Endothelial cell of umbilical vein (primary cell): ENCODE data around the gene DBT. TPM values are rescaled to one million over a fixed set of nuclear protein-coding genes. Genes with fewer than 3 reads are reported as not detected.

ENCODE experiments used
- BruUV-seq: library from RNA; stranded (reverse); fragments of 400-500 nt; replicated peaks from 2 replicates; lab custom pipeline; 2021; lab: Mats Ljungman, UMichigan
- CTCF ChIA-PET: fragments of 300-600, 350-600 bp; sonication (Branson Sonifier 250); formaldehyde crosslinking; loops from one replicate; lab custom pipeline; 2021; ENCODE audit warnings: antibody characterized with exemption, inconsistent platforms; lab: Charles Lee
- POLR2A ChIA-PET: fragments of 300-600, 350-600 bp; sonication (Branson Sonifier 250); formaldehyde crosslinking; loops from one replicate; lab custom pipeline; 2021; ENCODE audit warnings: antibody characterized with exemption, inconsistent platforms; lab: Charles Lee
- DNase-seq: peaks from one replicate; pipeline ENCODE4 v3.0.0-alpha.2; 2011; ENCODE audit warnings: low read depth, low spot score
- FAIRE-seq: peaks from 2 replicates; lab custom pipeline; 2011; peaks lifted over from hg19 to GRCh38; lab: Jason Lieb, UNC
- H2AFZ ChIP-seq: 2 replicates; pipeline ENCODE4 v1.6.0; 2012; ENCODE audit warnings: low read depth, low read length, control low read depth, inconsistent platforms
- H3K27ac ChIP-seq: 2 replicates; pipeline ENCODE4 v1.5.1; 2011; ENCODE audit warnings: low read depth, mild to moderate bottlenecking, control low read depth, low read length, moderate library complexity; ENCODE audit not compliant: insufficient read depth
- H3K27me3 ChIP-seq, 2 experiments: 2 replicates each; pipeline versions ENCODE4 v1.6.0 to v1.6.1; 2011; ENCODE audit warnings: low read length in 2 of 2, mixed read lengths in 1 of 2; ENCODE audit not compliant: control insufficient read depth in 2 of 2, insufficient read depth in 2 of 2
- H3K36me3 ChIP-seq, 2 experiments: 2 replicates in 1 of 2; 3 replicates in 1 of 2; pipeline ENCODE4 v1.5.1; 2011; ENCODE audit warnings: low read length in 2 of 2, mild to moderate bottlenecking in 1 of 2, moderate library complexity in 1 of 2; ENCODE audit not compliant: control insufficient read depth in 2 of 2, insufficient read depth in 2 of 2; ENCODE audit errors: extremely low read depth in 1 of 2
- H3K4me1 ChIP-seq: 3 replicates; pipeline ENCODE4 v1.5.1; 2011; ENCODE audit warnings: mild to moderate bottlenecking, low read length; ENCODE audit not compliant: control insufficient read depth, insufficient read depth; ENCODE audit errors: extremely low read depth
- H3K4me2 ChIP-seq: 2 replicates; pipeline ENCODE4 v1.6.1; 2011; ENCODE audit warnings: low read length, control low read depth, mixed read lengths; ENCODE audit not compliant: insufficient read depth
- H3K4me3 ChIP-seq, 3 experiments: fragments of 200-600 bp in 1 of 3; sonication (generic), shearing (Covaris generic) in 1 of 3; replicated peaks in 1 of 3; 2 replicates each; pipeline ENCODE4 v1.5.1; 2011 to 2016; ENCODE audit warnings: control low read depth in 3 of 3, low read length in 3 of 3, mild to moderate bottlenecking in 2 of 3, inconsistent platforms in 1 of 3, low read depth in 1 of 3, moderate library complexity in 1 of 3; ENCODE audit not compliant: insufficient read depth in 1 of 3
- H3K79me2 ChIP-seq: 2 replicates; pipeline ENCODE4 v1.6.0; 2012; ENCODE audit warnings: low read length, inconsistent platforms; ENCODE audit not compliant: control insufficient read depth, insufficient read depth
- H3K9ac ChIP-seq: replicated peaks from 2 replicates; pipeline ENCODE3; 2011; ENCODE audit warnings: low read length, control low read depth; ENCODE audit not compliant: insufficient read depth; ENCODE audit errors: extremely low read depth
- H3K9me1 ChIP-seq: replicated peaks from 3 replicates; pipeline ENCODE4 v1.6.0; 2011; ENCODE audit warnings: mild to moderate bottlenecking, low read length; ENCODE audit not compliant: control insufficient read depth, insufficient read depth; ENCODE audit errors: extremely low read depth
- H3K9me3 ChIP-seq: replicated peaks from 2 replicates; pipeline ENCODE4 v1.5.1; 2012; ENCODE audit warnings: low read length, inconsistent platforms; ENCODE audit not compliant: control insufficient read depth, insufficient read depth
- H4K20me1 ChIP-seq: replicated peaks from 2 replicates; pipeline ENCODE3; 2011; ENCODE audit warnings: mild to moderate bottlenecking, low read length; ENCODE audit not compliant: control insufficient read depth, insufficient read depth; ENCODE audit errors: extremely low read depth
- CTCF ChIP-seq, 2 donors: IDR thresholded peaks; 1 replicate in 1 of 2; 2 replicates in 1 of 2; pipeline ENCODE4 v1.5.1; 2011; ENCODE audit warnings: low read length in 2 of 2, mild to moderate bottlenecking in 2 of 2, moderate library complexity in 2 of 2, control low read depth in 1 of 2, inconsistent platforms in 1 of 2, low read depth in 1 of 2; ENCODE audit not compliant: insufficient read depth in 1 of 2; ENCODE audit errors: extremely low read depth in 1 of 2
- EZH2 ChIP-seq: IDR thresholded peaks from 2 replicates; pipeline ENCODE4 v1.6.1; 2012; ENCODE audit warnings: borderline replicate concordance, low read depth, mild to moderate bottlenecking, moderate library complexity, low read length, inconsistent platforms; ENCODE audit not compliant: severe bottlenecking
- FOS ChIP-seq: IDR thresholded peaks from 2 replicates; pipeline ENCODE4 v1.6.1; 2011; ENCODE audit warnings: mild to moderate bottlenecking, low read length, moderate library complexity, borderline replicate concordance; ENCODE audit not compliant: insufficient read depth
- GATA2 ChIP-seq: IDR thresholded peaks from 2 replicates; pipeline ENCODE4 v1.7.0; 2011; ENCODE audit warnings: low read depth, mild to moderate bottlenecking, moderate library complexity, mixed read lengths, low read length; ENCODE audit not compliant: insufficient read length, insufficient read depth
- JUN ChIP-seq: IDR thresholded peaks from 2 replicates; pipeline ENCODE4 v1.6.1; 2011; ENCODE audit warnings: borderline replicate concordance, low read depth; ENCODE audit not compliant: insufficient read length, insufficient read depth
- MAX ChIP-seq: IDR thresholded peaks from 2 replicates; pipeline ENCODE4 v1.6.1; 2011; ENCODE audit not compliant: insufficient read depth, insufficient read length
- MYC ChIP-seq: IDR thresholded peaks from one replicate; pipeline ENCODE4 v1.6.1; 2011; ENCODE audit warnings: mild to moderate bottlenecking, low read depth, low read length
- POLR2A ChIP-seq: IDR thresholded peaks from 2 replicates; pipeline ENCODE4 v1.6.1; 2012; ENCODE audit warnings: low read depth, mild to moderate bottlenecking, control low read depth, low read length
- POLR2AphosphoS5 ChIP-seq: IDR thresholded peaks from 2 replicates; pipeline ENCODE4 v1.6.1; 2012; ENCODE audit warnings: low read depth, mild to moderate bottlenecking, control low read depth, low read length, moderate library complexity; ENCODE audit not compliant: insufficient read depth
- dilution Hi-C: fragments of 300-500 bp; cut with MboI; formaldehyde crosslinking; loops from one replicate; pipeline ENCODE4 v1.15.0; 2019; ENCODE audit warnings: low sequenced_read_pairs; ENCODE audit not compliant: extremely low pct_ligation_motif_present
- intact Hi-C: fragments of 100-400 bp; cut with micrococcal nuclease; formaldehyde crosslinking; loops from one replicate; pipeline ENCODE4 v1.10.0; 2022
- polyA plus RNA-seq, 4 experiments: library from polyadenylated mRNA; depleted of rRNA in 3 of 4; stranded (reverse) in 3 of 4; unstranded in 1 of 4; fragments of >200 nt; gene quantifications; 2 replicates each; pipeline versions ENCODE4 v1.2.1 to v1.2.3, GENCODE V29; 2011 to 2012; ENCODE audit warnings: missing spikeins in 1 of 4
- total RNA-seq: library from RNA; stranded (reverse); gene quantifications from 2 replicates; pipeline ENCODE4 v1.2.3, GENCODE V29; 2021

The DBT gene
- total and polyA plus RNA-seq, 2 donors (not counting 3 experiments of a cell fraction or from before 2014, with no cell fraction given), result 1.6 to 7.9 TPM

- H3K9me1 ChIP-seq, result no peaks in the 10 kb centered on the region
- ChIA-PET POLR2A (no interaction called here), CTCF (interaction anchor here (1.0 to 1.5 kb wide), 2 partner anchors 21 to 85 kb away, joined by 4 read pairs; no protein-coding TSS in a partner anchor)
- H3K27me3 ChIP-seq, result no peaks in the 10 kb centered on the region
- DNase-seq (no peak), FAIRE-seq (no peak)
- no peak overlapping the region for H3K27ac ChIP-seq
- no peak overlapping the region for H2AFZ ChIP-seq
- dilution Hi-C loops (no loop called here), intact Hi-C loops (loop anchor here (5.0 kb wide), 1 partner anchor 189 kb away; no protein-coding TSS in a partner anchor)
- no peak overlapping the region for H3K4me2 ChIP-seq
- no peak for TF ChIP-seq POLR2A
- no peak for TF ChIP-seq JUN
- TF ChIP-seq FOS, result no peak
- TF ChIP-seq GATA2, result no peak
- TF ChIP-seq CTCF (IDR thresholded peaks at IDR 0.05; ENCODE audit: extremely low read depth in 1 of 2, insufficient read depth in 1 of 2, low read depth in 1 of 2, low read length in 2 of 2), result no peak
- TF ChIP-seq MYC, result no peak
- TF ChIP-seq MAX, result no peak
- no peak for TF ChIP-seq EZH2
- TF ChIP-seq POLR2AphosphoS5, result no peak
- no peak overlapping the region for H3K4me3 ChIP-seq
- H3K36me3 ChIP-seq, result peaks cover 13 to 23% of the 10 kb centered on the region in 2 experiments
- H3K79me2 ChIP-seq, result peaks cover 47% of the 10 kb centered on the region
- no TSS peak for BruUV-seq
- no peaks in the 10 kb centered on the region for H4K20me1 ChIP-seq
- H3K9me3 ChIP-seq, result no peaks in the 10 kb centered on the region
- no peak overlapping the region for H3K9ac ChIP-seq
- H3K4me1 ChIP-seq, result peaks cover 19% of the 10 kb centered on the region
Measured at GRCh38 chr1:100268202-100268601, 18.6 kb upstream of the DBT start.
